Right lobe of liver (tissue), 4 donors: ENCODE results near the gene GALNT2.

Source experiments
- POLR2A ChIP-seq: fragments of 450-650 bp; IDR thresholded peaks from one replicate; pipeline ENCODE4 v1.6.1; 2017; ENCODE audit warnings: antibody characterized with exemption, mild to moderate bottlenecking
- TF ChIP-seq, protein P1 (sequence below), 4 donors: fragments of 200-600 bp in 3 of 4; fragments of 450-650 bp in 1 of 4; IDR thresholded peaks; one replicate each; pipeline versions ENCODE4 v1.5.1 to v1.8.0; 2016 to 2022; ENCODE audit warnings: antibody characterized with exemption in 4 of 4, mild to moderate bottlenecking in 2 of 4
- donor health status: DM: no; HTN: no; CAD: no.
- donor health status: DM: no; HTN: no; CAD: no.
- donor health status: DM: no; HTN: yes; CAD: no.

GRCh38 chr1:230220478-230220877 is 153.4 kb downstream of the GALNT2 start:
- TF ChIP-seq, protein P1, sequence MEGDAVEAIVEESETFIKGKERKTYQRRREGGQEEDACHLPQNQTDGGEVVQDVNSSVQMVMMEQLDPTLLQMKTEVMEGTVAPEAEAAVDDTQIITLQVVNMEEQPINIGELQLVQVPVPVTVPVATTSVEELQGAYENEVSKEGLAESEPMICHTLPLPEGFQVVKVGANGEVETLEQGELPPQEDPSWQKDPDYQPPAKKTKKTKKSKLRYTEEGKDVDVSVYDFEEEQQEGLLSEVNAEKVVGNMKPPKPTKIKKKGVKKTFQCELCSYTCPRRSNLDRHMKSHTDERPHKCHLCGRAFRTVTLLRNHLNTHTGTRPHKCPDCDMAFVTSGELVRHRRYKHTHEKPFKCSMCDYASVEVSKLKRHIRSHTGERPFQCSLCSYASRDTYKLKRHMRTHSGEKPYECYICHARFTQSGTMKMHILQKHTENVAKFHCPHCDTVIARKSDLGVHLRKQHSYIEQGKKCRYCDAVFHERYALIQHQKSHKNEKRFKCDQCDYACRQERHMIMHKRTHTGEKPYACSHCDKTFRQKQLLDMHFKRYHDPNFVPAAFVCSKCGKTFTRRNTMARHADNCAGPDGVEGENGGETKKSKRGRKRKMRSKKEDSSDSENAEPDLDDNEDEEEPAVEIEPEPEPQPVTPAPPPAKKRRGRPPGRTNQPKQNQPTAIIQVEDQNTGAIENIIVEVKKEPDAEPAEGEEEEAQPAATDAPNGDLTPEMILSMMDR (IDR thresholded peaks at IDR 0.05), result no peak
- TF ChIP-seq POLR2A, result no peak
